ENCODE data around the gene SELENOP.
"Not testable (repeated sequence)": the region's sequence is repeated elsewhere in the genome, so short reads cannot be mapped to it uniquely, and the experiment has no call there.

DNA sequence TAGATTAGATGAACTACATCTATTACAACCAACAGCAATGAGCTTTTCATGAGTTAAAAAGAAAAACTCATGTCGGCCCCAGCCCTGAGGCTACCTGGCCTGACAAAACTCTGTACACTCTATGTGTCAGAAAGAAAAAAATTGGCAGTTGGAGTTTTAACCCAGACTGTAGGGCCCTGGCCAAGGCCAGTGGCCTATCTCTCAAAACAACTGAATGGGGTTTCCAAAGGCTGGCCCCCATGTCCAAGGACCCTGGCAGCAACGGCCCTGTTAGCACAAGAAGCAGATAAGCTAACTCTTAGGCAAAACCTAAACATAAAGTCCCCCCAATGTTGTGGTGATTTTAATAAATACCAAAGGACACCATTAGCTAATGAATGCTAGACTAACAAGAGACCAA is 4.9 kb upstream of the SELENOP start:
- TF ChIP-seq, protein P1, sequence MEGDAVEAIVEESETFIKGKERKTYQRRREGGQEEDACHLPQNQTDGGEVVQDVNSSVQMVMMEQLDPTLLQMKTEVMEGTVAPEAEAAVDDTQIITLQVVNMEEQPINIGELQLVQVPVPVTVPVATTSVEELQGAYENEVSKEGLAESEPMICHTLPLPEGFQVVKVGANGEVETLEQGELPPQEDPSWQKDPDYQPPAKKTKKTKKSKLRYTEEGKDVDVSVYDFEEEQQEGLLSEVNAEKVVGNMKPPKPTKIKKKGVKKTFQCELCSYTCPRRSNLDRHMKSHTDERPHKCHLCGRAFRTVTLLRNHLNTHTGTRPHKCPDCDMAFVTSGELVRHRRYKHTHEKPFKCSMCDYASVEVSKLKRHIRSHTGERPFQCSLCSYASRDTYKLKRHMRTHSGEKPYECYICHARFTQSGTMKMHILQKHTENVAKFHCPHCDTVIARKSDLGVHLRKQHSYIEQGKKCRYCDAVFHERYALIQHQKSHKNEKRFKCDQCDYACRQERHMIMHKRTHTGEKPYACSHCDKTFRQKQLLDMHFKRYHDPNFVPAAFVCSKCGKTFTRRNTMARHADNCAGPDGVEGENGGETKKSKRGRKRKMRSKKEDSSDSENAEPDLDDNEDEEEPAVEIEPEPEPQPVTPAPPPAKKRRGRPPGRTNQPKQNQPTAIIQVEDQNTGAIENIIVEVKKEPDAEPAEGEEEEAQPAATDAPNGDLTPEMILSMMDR (conservative IDR thresholded peaks at IDR 0.05 in 1 of 2, IDR thresholded peaks at IDR 0.05 in 1 of 2; ENCODE audit: extremely low read depth in 1 of 2, insufficient read depth in 1 of 2, low read depth in 1 of 2, low read length in 2 of 2): not testable (repeated sequence)
- TF ChIP-seq EZH2 (IDR thresholded peaks at IDR 0.05; ENCODE audit: borderline replicate concordance, low read length): not testable (repeated sequence)
